ENCODE data around the gene ABHD3.

The ABHD3 gene

GRCh38 chr18:21733011-21733410 is 28.4 kb upstream of the ABHD3 start:
- TF ChIP-seq GATA2 (IDR thresholded peaks at IDR 0.05; ENCODE audit: low read depth, low read length), result no peak
- no peak for TF ChIP-seq GATA3 (IDR thresholded peaks at IDR 0.05; ENCODE audit: low read depth, low read length)

- TF ChIP-seq GATA3 (IDR thresholded peaks at IDR 0.05; ENCODE audit: low read depth, low read length) (no peak), GATA2 (IDR thresholded peaks at IDR 0.05; ENCODE audit: low read depth, low read length) (no peak)
Observed at GRCh38 chr18:21727702-21728101, 23.1 kb upstream of the ABHD3 start.

GRCh38 chr18:21725201-21725600 is 20.6 kb upstream of the ABHD3 start:
- no peak for TF ChIP-seq GATA3 (IDR thresholded peaks at IDR 0.05; ENCODE audit: low read depth, low read length)
- TF ChIP-seq GATA2 (IDR thresholded peaks at IDR 0.05; ENCODE audit: low read depth, low read length), result no peak

DNA sequence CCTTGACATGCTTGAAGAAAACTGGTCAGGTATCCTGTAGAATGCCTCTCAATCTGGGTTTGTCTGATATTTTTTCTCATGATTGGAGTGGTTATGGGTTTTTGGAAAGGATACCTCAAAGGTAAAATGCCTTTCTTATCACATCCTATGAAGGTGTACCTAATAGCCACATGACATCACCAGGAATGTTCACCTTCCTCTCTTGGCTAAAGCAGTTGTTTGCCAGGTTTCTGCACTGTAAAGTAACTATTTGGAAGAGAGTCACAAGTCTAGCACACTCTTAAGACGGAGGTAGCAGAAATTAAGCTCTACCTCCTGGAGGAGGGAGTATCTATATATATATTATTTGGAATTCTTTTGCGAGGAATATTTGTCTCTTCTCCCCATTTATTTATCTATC is 18.1 kb upstream of the ABHD3 start:
- TF ChIP-seq GATA3 (IDR thresholded peaks at IDR 0.05; ENCODE audit: low read depth, low read length), result no peak
- no peak for TF ChIP-seq GATA2 (IDR thresholded peaks at IDR 0.05; ENCODE audit: low read depth, low read length)

DNA sequence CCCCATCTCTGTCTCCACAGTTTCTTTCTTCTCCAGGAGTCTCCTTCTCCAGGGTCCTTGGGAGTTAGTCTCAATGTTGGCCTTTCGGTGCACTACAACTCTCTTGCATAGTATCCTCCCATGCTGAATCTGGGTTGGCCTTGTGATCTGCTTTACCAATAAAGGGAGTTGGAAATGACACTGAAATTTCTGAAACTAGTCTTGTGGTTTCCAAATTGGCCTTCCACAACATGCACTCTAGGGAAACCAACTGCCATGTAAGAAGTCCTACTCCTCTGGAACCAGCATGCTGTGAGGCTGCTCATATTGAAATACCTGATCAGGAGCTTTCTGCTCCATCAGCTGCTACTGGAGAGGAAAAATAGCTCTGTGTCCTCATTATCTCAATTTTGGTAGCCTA is 9.9 kb upstream of the ABHD3 start:
- TF ChIP-seq GATA2 (IDR thresholded peaks at IDR 0.05; ENCODE audit: low read depth, low read length), result no peak
- no peak for TF ChIP-seq GATA3 (IDR thresholded peaks at IDR 0.05; ENCODE audit: low read depth, low read length)

GRCh38 chr18:21706386-21706865 is 1.9 kb upstream of the ABHD3 start:
- no peak for TF ChIP-seq GATA3 (IDR thresholded peaks at IDR 0.05; ENCODE audit: low read depth, low read length)
- no peak for TF ChIP-seq GATA2 (IDR thresholded peaks at IDR 0.05; ENCODE audit: low read depth, low read length)

GRCh38 chr18:21703241-21703820 is 1.2 kb downstream of the ABHD3 start:
- no peak for TF ChIP-seq GATA3 (IDR thresholded peaks at IDR 0.05; ENCODE audit: low read depth, low read length)

DNA sequence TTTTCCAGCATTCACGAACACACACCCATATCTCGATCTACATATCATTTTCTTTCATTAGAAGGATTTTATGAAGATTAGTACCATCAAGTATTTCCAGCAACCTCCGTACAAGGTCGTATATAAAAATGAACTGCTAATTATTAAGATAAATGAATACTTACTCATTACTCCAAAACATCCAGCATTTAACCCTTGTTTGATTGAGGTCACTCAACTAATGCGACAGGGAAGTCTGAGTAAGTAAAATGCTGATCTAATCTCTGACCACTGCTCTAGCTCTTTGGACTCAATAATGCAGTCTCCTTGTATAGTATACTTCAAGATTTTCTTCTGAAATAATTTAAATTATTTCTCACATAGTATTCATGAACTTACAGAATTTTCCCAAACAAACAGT is 2.0 kb downstream of the ABHD3 start:
- TF ChIP-seq GATA2 (IDR thresholded peaks at IDR 0.05; ENCODE audit: low read depth, low read length), result no peak
- no peak for TF ChIP-seq GATA3 (IDR thresholded peaks at IDR 0.05; ENCODE audit: low read depth, low read length)

- TF ChIP-seq GATA2 (IDR thresholded peaks at IDR 0.05; ENCODE audit: low read depth, low read length) (no peak), GATA3 (IDR thresholded peaks at IDR 0.05; ENCODE audit: low read depth, low read length) (no peak)
Observed at GRCh38 chr18:21701621-21702020, 3.0 kb downstream of the ABHD3 start.

DNA sequence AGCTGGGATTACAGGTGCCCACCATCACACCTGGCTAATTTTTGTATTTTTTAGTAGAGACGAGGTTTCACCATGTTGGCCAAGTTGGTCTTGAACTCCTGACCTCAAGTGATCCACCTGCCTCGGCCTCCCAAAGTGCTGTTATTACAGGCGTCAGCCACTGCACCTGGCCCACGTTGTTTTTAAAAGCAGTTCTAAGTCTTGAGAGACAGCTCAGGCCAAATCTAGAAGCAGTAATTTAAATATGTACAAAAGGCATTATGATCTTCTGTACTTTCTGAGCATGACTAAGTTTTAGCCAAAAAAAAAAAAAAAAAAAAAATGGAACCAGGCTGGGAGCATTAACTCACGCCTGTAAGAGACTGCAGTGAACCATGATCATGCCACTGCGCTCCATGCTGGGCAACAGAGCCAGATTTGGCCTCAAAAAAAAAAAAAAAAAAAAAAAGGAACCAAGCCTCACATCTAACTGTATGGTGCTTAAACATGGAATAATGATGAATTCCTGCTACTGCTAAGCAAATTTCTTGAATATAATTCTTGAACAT is 4.0 kb downstream of the ABHD3 start:
- TF ChIP-seq GATA3 (IDR thresholded peaks at IDR 0.05; ENCODE audit: low read depth, low read length) (no peak), GATA2 (IDR thresholded peaks at IDR 0.05; ENCODE audit: low read depth, low read length) (no peak)

DNA sequence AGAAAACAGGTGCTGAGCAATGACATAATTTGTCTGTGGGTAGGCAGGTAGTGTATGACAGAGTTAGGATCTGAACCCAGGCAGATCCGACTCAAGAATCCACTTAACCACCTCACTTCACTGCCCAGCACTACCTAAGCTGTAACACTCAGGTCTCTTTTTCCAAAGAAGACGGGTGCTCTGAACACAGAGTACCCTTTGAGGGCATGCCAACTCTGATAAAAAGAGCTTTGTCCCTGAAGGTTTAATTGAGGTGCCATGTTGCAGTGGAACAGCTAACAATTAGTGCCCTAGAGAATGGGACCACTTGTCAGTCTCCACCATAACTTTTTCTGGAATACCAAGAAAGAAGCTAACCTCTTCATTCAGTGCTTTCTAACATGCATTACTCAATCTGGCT is 11.3 kb downstream of the ABHD3 start:
- TF ChIP-seq GATA2 (IDR thresholded peaks at IDR 0.05; ENCODE audit: low read depth, low read length) (no peak), GATA3 (IDR thresholded peaks at IDR 0.05; ENCODE audit: low read depth, low read length) (no peak)

DNA sequence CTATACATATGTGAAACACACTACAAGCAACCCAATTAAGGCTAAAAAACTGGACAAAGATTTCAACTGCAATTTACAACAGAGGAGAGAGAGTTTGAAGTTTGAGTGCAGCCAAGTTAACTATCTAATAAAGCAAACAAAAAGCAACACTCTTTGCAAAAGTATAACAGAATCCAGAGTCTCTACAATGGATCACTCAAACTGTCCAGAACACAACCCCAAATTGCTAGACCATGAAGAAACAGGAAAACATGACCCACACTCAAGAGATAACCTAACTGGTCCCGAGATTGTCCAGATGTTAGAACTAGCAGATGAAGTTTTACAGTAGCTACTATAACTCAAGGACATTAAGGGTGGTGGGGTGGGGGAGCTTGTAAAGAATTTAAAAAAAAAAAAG is 14.8 kb downstream of the ABHD3 start:
- TF ChIP-seq GATA2 (IDR thresholded peaks at IDR 0.05; ENCODE audit: low read depth, low read length) (no peak), GATA3 (IDR thresholded peaks at IDR 0.05; ENCODE audit: low read depth, low read length) (no peak)

DNA sequence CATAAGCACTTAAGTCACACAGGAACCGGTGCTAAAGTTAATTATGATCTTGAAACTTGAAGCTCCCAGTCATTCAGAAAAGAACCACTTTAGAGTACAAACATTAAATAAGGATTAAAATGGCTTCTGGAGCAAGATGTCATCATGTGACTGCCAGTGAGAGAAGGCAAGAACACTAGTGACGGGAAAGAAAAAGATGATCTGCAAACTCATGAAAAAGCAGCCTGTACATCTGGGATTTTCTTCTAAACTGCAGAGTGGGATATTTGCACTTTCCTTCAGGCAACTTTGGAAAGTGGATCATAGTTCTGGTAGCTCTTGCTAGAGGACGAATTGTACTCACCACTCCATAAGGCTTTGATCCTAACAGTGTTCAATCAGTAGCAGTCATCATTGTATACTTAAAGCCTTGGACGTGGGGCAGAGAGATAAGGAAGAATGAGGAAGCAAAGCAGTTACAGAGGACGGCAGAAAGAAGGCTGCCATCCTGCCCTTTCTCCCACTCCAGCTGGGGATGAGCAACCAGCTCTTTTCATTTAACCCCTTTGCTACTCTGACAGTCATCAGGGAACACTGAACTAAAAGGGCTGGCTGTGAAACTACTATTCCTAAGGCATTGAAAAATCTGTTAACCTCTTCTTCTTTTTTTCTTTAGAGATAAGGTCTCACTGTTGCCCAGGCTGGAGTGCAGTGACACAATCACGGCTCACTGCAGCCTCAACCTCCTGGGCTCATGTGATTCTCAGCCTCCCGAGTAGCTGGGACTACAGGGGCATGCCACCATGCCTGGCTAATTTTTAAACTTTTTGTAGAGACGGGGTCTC is 18.1 kb downstream of the ABHD3 start:
- no peak for TF ChIP-seq GATA3 (IDR thresholded peaks at IDR 0.05; ENCODE audit: low read depth, low read length)
- no peak for TF ChIP-seq GATA2 (IDR thresholded peaks at IDR 0.05; ENCODE audit: low read depth, low read length)

- no peak for TF ChIP-seq GATA2 (IDR thresholded peaks at IDR 0.05; ENCODE audit: low read depth, low read length)
- no peak for TF ChIP-seq GATA3 (IDR thresholded peaks at IDR 0.05; ENCODE audit: low read depth, low read length)
Observed at GRCh38 chr18:21684731-21685130, 19.8 kb downstream of the ABHD3 start.

Measured in SH-SY5Y (cell line).